Heart left ventricle (tissue), 16 donors: Measurements from ENCODE around the gene ASB18. TPM values are rescaled to one million over a fixed set of nuclear protein-coding genes. Genes with fewer than 3 reads are reported as not detected.

Source experiments
- ATAC-seq, 4 donors: fragments of 200-7000 bp; cut with Tn5 transposase; one replicate each; pipeline ENCODE4 v1.9.1; 2020 to 2022; ENCODE audit warnings: moderate library complexity in 4 of 4, mild to moderate bottlenecking in 3 of 4, moderate number of reproducible peaks in 1 of 4
- DNase-seq, 5 donors: peaks; one replicate each; pipeline ENCODE4 v3.0.0-alpha.2; 2020
- H3K27ac ChIP-seq, 12 donors: fragments of 200-600 bp; sonication (generic) in 4 of 12; one replicate each; pipeline versions ENCODE4 v1.5.0 to v1.8.0; 2016 to 2022; ENCODE audit warnings: mild to moderate bottlenecking in 2 of 12
- H3K27me3 ChIP-seq, 9 donors: fragments of 200-600 bp; sonication (generic) in 2 of 9; one replicate each; pipeline versions ENCODE4 v1.5.1 to v1.8.0; 2016 to 2022; ENCODE audit warnings: mild to moderate bottlenecking in 3 of 9
- H3K36me3 ChIP-seq, 9 donors: fragments of 200-600 bp; sonication (generic) in 2 of 9; one replicate each; pipeline versions ENCODE4 v1.5.0 to v1.8.0; 2018 to 2022; ENCODE audit warnings: mild to moderate bottlenecking in 2 of 9
- H3K4me1 ChIP-seq, 12 donors: fragments of 200-600 bp; sonication (generic) in 4 of 12; one replicate each; pipeline versions ENCODE4 v1.5.0 to v1.8.0; 2016 to 2022; ENCODE audit warnings: mild to moderate bottlenecking in 3 of 12
- H3K4me3 ChIP-seq, 12 donors: fragments of 200-600 bp; sonication (generic) in 4 of 12; one replicate each; pipeline versions ENCODE4 v1.5.0 to v1.8.0; 2017 to 2022; ENCODE audit warnings: mild to moderate bottlenecking in 9 of 12, moderate library complexity in 4 of 12
- H3K9me3 ChIP-seq, 12 donors: fragments of 200-600 bp; sonication (generic) in 4 of 12; one replicate each; pipeline versions ENCODE4 v1.5.0 to v1.8.0; 2016 to 2022; ENCODE audit warnings: mild to moderate bottlenecking in 1 of 12
- POLR2A ChIP-seq, 2 donors: fragments of 450-650 bp; IDR thresholded peaks; one replicate each; pipeline ENCODE4 v1.6.1; 2017; ENCODE audit warnings: antibody characterized with exemption in 2 of 2, mild to moderate bottlenecking in 2 of 2, moderate library complexity in 2 of 2
- WGBS, 4 donors: extraction: QIAGEN DNeasy Blood & Tissue Kit in 2 of 4; methylation state at CpG; one replicate each; pipeline versions ENCODE4 v1.1.5 to v1.1.7; 2013 to 2018; 5-methylcytosine and 5-hydroxymethylcytosine counted together
- intact Hi-C, 10 donors: fragments of 100-400 bp; cut with DNase I; formaldehyde crosslinking; loops; one replicate each; pipeline versions ENCODE4 v1.11.1 to v1.14.2; 2022
- polyA plus RNA-seq, 2 donors: library from polyadenylated mRNA; stranded (reverse); fragments of 200-250 nt; gene quantifications; one replicate each; pipeline ENCODE4 v1.2.3, GENCODE V29; 2013
- total RNA-seq, 9 donors: library from RNA; depleted of rRNA in 2 of 9; stranded (reverse); fragments of >200 nt in 2 of 9; fragmentation: NEBNext Ultra II Directional in 3 of 9; extraction: Animal tissue kit (Norgen Biotek cat#: 25700) in 3 of 9; gene quantifications; one replicate each; pipeline versions ENCODE4 v1.1.0 to v1.2.4, GENCODE V29; 2016 to 2023
- TF ChIP-seq, protein P1 (sequence below), 12 donors: fragments of 200-600 bp; sonication (generic) in 4 of 12; IDR thresholded peaks; one replicate each; pipeline versions ENCODE4 v1.5.0 to v1.8.0; 2018 to 2022; ENCODE audit warnings: antibody characterized with exemption in 12 of 12, mild to moderate bottlenecking in 5 of 12
- donor health status: ischemic (EF 13 %, LVEDD 7.1; RV severe dilation, severe dysfunction).
- donor health status: healthy with polysubstance abuse.
- donor health status: DM: no; HTN: yes; CAD: no.
- donor health status: DM: no; HTN: no; CAD: no.
- donor health status: ischemic (EF 25% LVEDD 6.9; RV normal size, moderate dysfunction).
- donor health status: ischemic (EF 25% LVEDD 5.7; RV mildly dilated, moderate dysfunction).
- donor health status: healthy.
- donor health status: DM: yes; HTN: yes; CAD: no.
- donor health status: ischemic (EF 35%, LVEDD 5.7; RV mildly dilated, moderate dysfunction).
- donor health status: nonischemic (EF 11% LVEDD 7.7; RV severe dilation, severe dysfunction).
- donor health status: DM: yes; HTN: yes; CAD: no.
- donor health status: PGD.
- donor health status: ischemic (EF 29% LVEDD 5.4; RV normal size, mild dysfunction).
- donor health status: nonischemic (EF 23%, LVEDD 6.1; RV moderate dilation, normal function).

Gene ASB18
- total and polyA plus RNA-seq, 11 donors = 4.3 to 49.8 (median 14.1) TPM

DNA sequence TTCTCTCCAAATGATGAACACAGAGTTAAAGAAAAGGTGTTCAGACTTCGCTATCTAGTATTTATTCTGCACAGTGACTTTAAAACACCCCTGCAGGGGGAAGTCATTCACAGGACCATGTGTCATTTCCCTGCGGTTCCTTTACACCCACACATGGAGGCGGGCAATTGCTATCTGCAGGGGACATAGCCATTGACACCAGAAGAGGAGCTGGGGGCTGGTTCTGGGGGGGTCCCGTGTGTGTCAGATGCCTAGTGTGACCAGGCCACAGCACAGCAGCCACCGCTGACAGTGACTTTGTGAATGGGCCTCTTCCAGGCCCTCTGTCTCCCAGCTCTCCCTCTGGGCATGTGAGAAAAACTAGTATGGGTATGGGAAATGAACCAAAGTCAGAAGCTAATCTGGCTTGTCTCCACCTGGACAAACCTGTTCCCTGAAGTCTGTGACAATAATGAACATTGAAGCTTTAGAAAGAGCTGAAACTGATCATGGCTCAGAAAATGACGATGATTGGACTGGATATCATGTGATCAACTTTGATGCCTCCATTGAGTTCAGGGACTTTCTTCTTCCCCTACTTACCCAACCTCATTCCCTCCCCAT, 88.6 kb downstream of the ASB18 start:
- no peaks in the 10 kb centered on the region for H3K36me3 ChIP-seq
- DNase-seq (no peak), ATAC-seq (no peak)
- intact Hi-C loops = loop anchor here in 6 of 10 donors (2.0 to 5.0 kb wide), 4 partner anchors 383 to 408 kb away; no protein-coding TSS in a partner anchor
- H3K9me3 ChIP-seq = no peaks in the 10 kb centered on the region
- H3K4me3 ChIP-seq = no peak overlapping the region
- peaks cover 72 to 99% (median 97%) of the 10 kb centered on the region in 9 donors for H3K27me3 ChIP-seq
- TF ChIP-seq, protein P1, sequence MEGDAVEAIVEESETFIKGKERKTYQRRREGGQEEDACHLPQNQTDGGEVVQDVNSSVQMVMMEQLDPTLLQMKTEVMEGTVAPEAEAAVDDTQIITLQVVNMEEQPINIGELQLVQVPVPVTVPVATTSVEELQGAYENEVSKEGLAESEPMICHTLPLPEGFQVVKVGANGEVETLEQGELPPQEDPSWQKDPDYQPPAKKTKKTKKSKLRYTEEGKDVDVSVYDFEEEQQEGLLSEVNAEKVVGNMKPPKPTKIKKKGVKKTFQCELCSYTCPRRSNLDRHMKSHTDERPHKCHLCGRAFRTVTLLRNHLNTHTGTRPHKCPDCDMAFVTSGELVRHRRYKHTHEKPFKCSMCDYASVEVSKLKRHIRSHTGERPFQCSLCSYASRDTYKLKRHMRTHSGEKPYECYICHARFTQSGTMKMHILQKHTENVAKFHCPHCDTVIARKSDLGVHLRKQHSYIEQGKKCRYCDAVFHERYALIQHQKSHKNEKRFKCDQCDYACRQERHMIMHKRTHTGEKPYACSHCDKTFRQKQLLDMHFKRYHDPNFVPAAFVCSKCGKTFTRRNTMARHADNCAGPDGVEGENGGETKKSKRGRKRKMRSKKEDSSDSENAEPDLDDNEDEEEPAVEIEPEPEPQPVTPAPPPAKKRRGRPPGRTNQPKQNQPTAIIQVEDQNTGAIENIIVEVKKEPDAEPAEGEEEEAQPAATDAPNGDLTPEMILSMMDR (IDR thresholded peaks at IDR 0.05) = no peak
- no peak for TF ChIP-seq POLR2A (IDR thresholded peaks at IDR 0.05)
- WGBS, 4 donors = 57 to 66% (median 63%) methylated on average over 6 of the region's 6 CpGs
- no peak overlapping the region for H3K27ac ChIP-seq
- H3K4me1 ChIP-seq = peaks cover 0 to 52% (median 24%) of the 10 kb centered on the region in 12 donors

DNA sequence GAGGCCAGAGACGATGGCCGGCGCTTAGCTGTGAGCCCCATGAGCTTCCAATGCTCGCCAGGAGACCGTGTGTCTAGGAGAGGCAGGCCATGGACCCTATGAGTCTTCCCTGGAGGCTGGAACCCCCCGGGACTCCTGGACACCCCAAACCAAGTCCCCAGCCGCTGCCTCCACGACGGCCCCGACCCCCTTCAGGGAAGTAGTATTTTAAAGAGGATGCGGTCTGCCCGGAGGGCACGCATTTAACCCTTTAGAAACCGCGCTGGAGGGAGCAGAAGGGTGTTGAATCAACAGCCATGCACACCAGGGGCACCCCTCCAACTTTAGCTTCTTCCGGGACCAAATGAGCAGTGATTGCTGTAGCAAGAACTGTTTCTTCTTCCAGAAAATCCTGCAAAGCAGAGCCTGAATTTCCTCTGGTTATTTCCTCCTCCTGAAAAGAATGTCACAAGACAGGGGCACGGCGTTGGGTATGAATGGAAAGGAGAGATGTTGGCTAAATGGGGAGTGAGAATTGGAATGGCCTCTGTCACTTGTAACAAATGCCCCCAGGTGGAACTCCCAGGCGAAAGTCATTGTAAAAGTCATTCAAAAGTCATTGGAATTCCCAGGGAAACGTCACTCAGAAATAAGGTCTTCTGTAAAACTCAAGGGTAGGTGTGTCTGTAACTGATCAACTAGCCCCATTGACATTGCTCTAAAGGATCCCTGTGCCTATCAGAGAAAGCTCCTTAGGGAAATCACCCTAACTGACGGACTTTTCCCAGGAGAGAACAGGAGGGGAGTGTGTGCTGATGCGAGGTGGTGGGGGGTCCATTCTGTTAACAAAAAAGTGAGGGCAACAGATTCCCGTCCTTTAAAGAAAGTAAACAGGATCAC, 90.2 kb downstream of the ASB18 start:
- H3K36me3 ChIP-seq = no peaks in the 10 kb centered on the region
- 9 to 15% (median 13%) methylated on average over 18 to 23 of the region's 23 CpGs for WGBS, 4 donors
- no peak for ATAC-seq
- H3K27ac ChIP-seq = no peak overlapping the region
- peaks cover 0 to 50% (median 21%) of the 10 kb centered on the region in 12 donors for H3K4me1 ChIP-seq
- TF ChIP-seq, protein P1 (IDR thresholded peaks at IDR 0.05) = no peak
- no peak for TF ChIP-seq POLR2A (IDR thresholded peaks at IDR 0.05)
- H3K4me3 ChIP-seq = no peak overlapping the region
- no peaks in the 10 kb centered on the region for H3K9me3 ChIP-seq
- no peak for DNase-seq
- intact Hi-C loops = no loop called here
- H3K27me3 ChIP-seq = peaks cover 81 to 99% (median 97%) of the 10 kb centered on the region in 9 donors

DNA sequence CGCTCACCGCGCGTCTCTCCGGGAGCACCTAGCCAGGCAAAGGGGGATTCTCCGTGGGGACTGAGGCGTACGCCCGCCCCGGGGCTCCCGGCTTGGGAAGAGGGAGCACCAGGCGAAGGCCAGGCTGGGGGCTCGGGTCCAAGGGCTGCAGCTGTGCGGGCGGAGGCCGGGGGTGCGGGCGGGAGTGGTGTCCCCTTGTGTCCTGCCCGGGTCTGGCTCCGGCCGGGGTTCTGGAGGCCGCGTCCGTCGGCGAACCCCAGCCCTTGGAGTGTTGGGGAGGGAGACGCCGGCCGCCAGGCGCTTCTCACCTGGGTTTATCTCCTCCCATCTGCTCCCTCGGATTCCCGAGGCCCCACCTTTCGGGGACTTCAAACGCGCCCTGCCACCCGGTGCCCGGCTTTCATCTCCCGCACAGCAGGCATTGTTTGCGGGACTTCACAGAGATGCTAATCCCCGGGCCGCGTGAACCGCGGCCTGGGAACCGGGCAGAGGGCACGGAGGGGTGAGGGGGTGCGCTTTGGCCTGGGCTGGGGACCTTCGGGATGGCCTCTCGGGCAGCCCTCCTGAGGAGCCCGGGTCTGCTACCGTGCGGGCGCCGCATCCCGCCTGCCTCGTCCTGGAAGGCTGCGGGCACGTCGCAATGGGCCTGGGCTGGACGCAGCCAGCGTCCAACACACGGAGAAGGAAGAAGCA, 91.0 kb downstream of the ASB18 start:
- peaks cover 81 to 99% (median 97%) of the 10 kb centered on the region in 9 donors for H3K27me3 ChIP-seq
- no peak for TF ChIP-seq POLR2A (IDR thresholded peaks at IDR 0.05)
- TF ChIP-seq, protein P1 (IDR thresholded peaks at IDR 0.05) = no peak

More for the DNA sequence above, 91.0 kb downstream of the ASB18 start:
- ATAC-seq (no peak), DNase-seq (no peak)
- Histone ChIP-seq H3K9me3 (no peaks in the 10 kb centered on the region), H3K4me1 (peaks cover 0 to 50% (median 20%) of the 10 kb centered on the region in 12 donors), H3K36me3 (no peaks in the 10 kb centered on the region), H3K4me3 (no peak overlapping the region), H3K27ac (no peak overlapping the region)
- intact Hi-C loops = no loop called here
- 4 to 6% (median 5%) methylated on average over 29 to 62 of the region's 62 CpGs for WGBS, 4 donors
